OCI-LY7 (cell line): Measurements from ENCODE around the gene LDHAL6B. TPM values are rescaled to one million over a fixed set of nuclear protein-coding genes. Genes with fewer than 3 reads are reported as not detected.

Source experiments
- BruUV-seq: library from RNA; stranded (reverse); fragments of 400-500 nt; replicated peaks from 2 replicates; lab custom pipeline; 2021; lab: Mats Ljungman, UMichigan
- CTCF ChIA-PET: fragments of 300-600 bp; sonication (Branson Sonifier 250); formaldehyde crosslinking; loops from one replicate; lab custom pipeline; 2022; ENCODE audit warnings: antibody characterized with exemption; ENCODE audit not compliant: unreplicated experiment; lab: Charles Lee
- POLR2A ChIA-PET: fragments of 300-600 bp; sonication (Branson Sonifier 250); formaldehyde crosslinking; loops from one replicate; lab custom pipeline; 2022; ENCODE audit warnings: antibody characterized with exemption; lab: Charles Lee
- DNase-seq: peaks from one replicate; pipeline ENCODE4 v3.0.0-alpha.2; 2015; ENCODE audit warnings: low spot score
- H2AFZ ChIP-seq: fragments of 200-600 bp; sonication (generic), shearing (Covaris generic); 2 replicates; pipeline ENCODE4 v1.6.1; 2014; ENCODE audit warnings: mild to moderate bottlenecking, antibody characterized with exemption, low read length, moderate library complexity
- H3K27ac ChIP-seq: fragments of 200-600 bp; sonication (generic); 2 replicates; pipeline ENCODE4 v1.5.1; 2014; ENCODE audit warnings: mixed run types, low read depth, mild to moderate bottlenecking, moderate library complexity, low read length, inconsistent platforms; ENCODE audit not compliant: poor library complexity, severe bottlenecking
- H3K36me3 ChIP-seq: fragments of 200-600 bp; sonication (generic); 2 replicates; pipeline ENCODE4 v1.6.1; 2014; ENCODE audit warnings: mild to moderate bottlenecking, antibody characterized with exemption, low read length, moderate library complexity, mixed read lengths; ENCODE audit not compliant: insufficient read depth
- H3K4me1 ChIP-seq: fragments of 200-600 bp; sonication (generic); 2 replicates; pipeline ENCODE4 v1.5.1; 2014; ENCODE audit warnings: mild to moderate bottlenecking, low read length; ENCODE audit not compliant: insufficient read depth, poor library complexity, severe bottlenecking
- H3K4me2 ChIP-seq: fragments of 200-600 bp; sonication (generic); 2 replicates; pipeline ENCODE4 v1.6.1; 2014; ENCODE audit warnings: mild to moderate bottlenecking, low read length
- H3K4me3 ChIP-seq: fragments of 200-600 bp; sonication (generic); 2 replicates; pipeline ENCODE4 v1.5.1; 2014; ENCODE audit warnings: mild to moderate bottlenecking, low read depth, low read length; ENCODE audit not compliant: poor library complexity, severe bottlenecking
- H3K79me2 ChIP-seq: fragments of 200-600 bp; sonication (generic); 2 replicates; pipeline ENCODE4 v1.6.1; 2016; ENCODE audit warnings: low read depth, mild to moderate bottlenecking, low read length, moderate library complexity, mixed read lengths; ENCODE audit not compliant: insufficient read depth
- H3K9me2 ChIP-seq: fragments of 200-600 bp; sonication (generic); 2 replicates; pipeline ENCODE4 v1.6.1; 2016; ENCODE audit warnings: mild to moderate bottlenecking, low read length, mixed read lengths; ENCODE audit not compliant: insufficient read depth
- H3K9me3 ChIP-seq: fragments of 200-600 bp; sonication (generic); 2 replicates; pipeline ENCODE4 v1.6.1; 2014; ENCODE audit warnings: mild to moderate bottlenecking, mixed run types, low read length, mixed read lengths
- H4K20me1 ChIP-seq: fragments of 200-600 bp; sonication (generic); 2 replicates; pipeline ENCODE4 v1.6.1; 2014; ENCODE audit warnings: mild to moderate bottlenecking, antibody characterized with exemption, low read length, moderate library complexity, mixed read lengths; ENCODE audit not compliant: insufficient read depth
- CTCF ChIP-seq: fragments of 200-600 bp; sonication (generic); conservative IDR thresholded peaks from 2 replicates; pipeline ENCODE4 v1.5.1; 2014; ENCODE audit warnings: mild to moderate bottlenecking, antibody characterized with exemption, low read length, moderate library complexity, mixed read lengths
- EZH2phosphoT487 ChIP-seq: fragments of 200-600 bp; sonication (generic); IDR thresholded peaks from 2 replicates; pipeline ENCODE4 v1.6.1; 2018; ENCODE audit warnings: low read depth, borderline replicate concordance, mild to moderate bottlenecking, mixed run types, antibody characterized with exemption, low read length, moderate library complexity, mixed read lengths
- intact Hi-C: fragments of 100-400 bp; cut with micrococcal nuclease; formaldehyde crosslinking; loops from one replicate; pipeline ENCODE4 v1.10.0; 2022; ENCODE audit not compliant: unreplicated experiment
- total RNA-seq, 2 experiments: library from RNA; depleted of rRNA in 1 of 2; stranded (reverse); fragments of >200 nt in 1 of 2; shearing (Covaris generic) in 1 of 2; gene quantifications; 2 replicates each; pipeline ENCODE4 v1.2.3, GENCODE V29; 2014 to 2022

LDHAL6B gene
- total RNA-seq, 2 experiments from 2014 or later = 0.09 TPM; not detected in 1

GRCh38 chr15:59179717-59180116 lies 26.9 kb upstream of the LDHAL6B start:
- ChIA-PET POLR2A (interaction anchor here (0.5 kb wide), 1 partner anchor 463 kb away, joined by 4 read pairs; no protein-coding TSS in a partner anchor), CTCF (no interaction called here)
- TF ChIP-seq EZH2phosphoT487 = no peak
- TF ChIP-seq CTCF = no peak
- BruUV-seq = no TSS peak
- Histone ChIP-seq H3K9me3 (peaks cover 8% of the 10 kb centered on the region), H2AFZ (no peak overlapping the region), H3K4me1 (no peaks in the 10 kb centered on the region), H3K4me3 (no peak overlapping the region), H3K27ac (no peak overlapping the region), H3K9me2 (no peaks in the 10 kb centered on the region), H4K20me1 (no peaks in the 10 kb centered on the region), H3K79me2 (no peaks in the 10 kb centered on the region), H3K4me2 (no peak overlapping the region), H3K36me3 (no peaks in the 10 kb centered on the region)
- intact Hi-C loops = no loop called here
- DNase-seq = no peak

DNA sequence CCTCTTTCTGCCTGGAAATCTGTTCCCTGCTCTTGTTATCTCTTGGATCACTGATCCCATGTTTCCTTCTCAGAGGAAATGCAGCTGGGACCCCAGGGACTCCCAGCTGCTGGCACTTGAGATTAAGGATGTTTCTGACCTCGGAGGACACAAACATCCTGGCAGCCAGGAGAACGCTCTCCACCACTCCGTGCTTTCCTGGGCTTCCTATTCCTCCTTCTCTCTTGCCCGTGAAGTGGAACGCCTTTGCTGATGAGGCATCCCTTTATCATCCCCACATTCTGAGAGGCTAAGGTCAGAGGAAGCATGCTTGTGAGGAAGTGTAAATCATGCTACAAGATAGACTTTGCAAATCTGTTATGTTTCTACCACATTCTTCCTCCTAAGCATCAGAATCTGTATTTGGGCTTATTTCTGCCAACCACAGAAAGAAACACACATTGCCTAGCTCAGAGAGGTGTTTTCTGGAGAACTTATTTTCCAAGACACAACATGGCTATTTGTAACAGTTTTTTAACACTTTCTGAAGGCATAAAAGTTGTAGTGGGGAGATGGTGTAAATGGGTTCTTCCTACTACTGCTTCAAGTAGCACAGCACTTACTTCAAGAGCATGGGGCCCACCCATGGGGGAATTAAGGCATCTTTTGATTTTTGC lies 25.6 kb upstream of the LDHAL6B start:
- intact Hi-C loops = no loop called here
- peaks cover 8% of the 10 kb centered on the region for H3K9me3 ChIP-seq
- no peaks in the 10 kb centered on the region for H3K9me2 ChIP-seq
- H4K20me1 ChIP-seq = no peaks in the 10 kb centered on the region
- no TSS peak for BruUV-seq
- H3K4me2 ChIP-seq = no peak overlapping the region
- POLR2A ChIA-PET = interaction anchor here (0.8 kb wide), 1 partner anchor 1802 kb away, joined by 3 read pairs; no protein-coding TSS in a partner anchor
- H3K79me2 ChIP-seq = no peaks in the 10 kb centered on the region
- CTCF ChIA-PET = no interaction called here
- H3K4me3 ChIP-seq = no peak overlapping the region
- H3K36me3 ChIP-seq = no peaks in the 10 kb centered on the region
- H3K4me1 ChIP-seq = no peaks in the 10 kb centered on the region
- TF ChIP-seq CTCF (no peak), EZH2phosphoT487 (no peak)
- DNase-seq = no peak
- no peak overlapping the region for H3K27ac ChIP-seq
- H2AFZ ChIP-seq = no peak overlapping the region

DNA sequence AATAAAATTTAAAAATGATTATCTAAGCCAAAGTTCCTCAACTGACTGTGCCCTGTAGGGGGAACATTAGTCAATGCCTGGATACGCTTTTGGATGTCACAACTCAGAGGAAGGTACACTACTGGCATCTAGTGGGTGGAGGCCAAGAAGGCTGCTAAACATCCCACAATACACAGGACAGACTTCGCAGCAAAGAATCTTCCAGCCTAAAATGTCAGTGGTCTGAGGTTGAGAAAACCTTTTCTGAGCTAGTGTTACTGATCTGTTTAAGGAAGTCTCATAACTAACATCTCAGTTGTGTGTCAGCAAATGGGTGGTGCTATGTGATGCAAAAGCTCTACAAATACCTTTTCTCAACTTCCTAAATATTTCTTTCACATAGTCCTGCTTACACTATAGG lies 20.9 kb upstream of the LDHAL6B start:
- Histone ChIP-seq H3K4me1 (no peaks in the 10 kb centered on the region), H4K20me1 (no peaks in the 10 kb centered on the region), H2AFZ (no peak overlapping the region), H3K4me2 (no peak overlapping the region), H3K9me3 (peaks cover 8% of the 10 kb centered on the region), H3K36me3 (no peaks in the 10 kb centered on the region), H3K79me2 (no peaks in the 10 kb centered on the region), H3K4me3 (no peak overlapping the region), H3K9me2 (no peaks in the 10 kb centered on the region), H3K27ac (no peak overlapping the region)
- ChIA-PET POLR2A (interaction anchor here (0.5 to 0.6 kb wide), 2 partner anchors 228 to 402 kb away, joined by 3 to 4 read pairs; no protein-coding TSS in a partner anchor), CTCF (no interaction called here)
- peak; percentile 29 for DNase-seq
- BruUV-seq = no TSS peak
- peak; percentile 59 for TF ChIP-seq CTCF
- TF ChIP-seq EZH2phosphoT487 = no peak
- intact Hi-C loops = no loop called here
